K562 (cell line): ENCODE measurements around the gene NDUFAF8. TPM values are rescaled to one million over a fixed set of nuclear protein-coding genes. Genes with fewer than 3 reads are reported as not detected.
A peak's percentile ranks its signal among the peaks of the same experiment; 100 is the strongest.

ENCODE experiments used
- ATAC-seq: fragments of 200-7000 bp; cut with Tn5 transposase; 3 replicates; pipeline ENCODE4 v1.9.1; 2020; ENCODE audit warnings: moderate library complexity
- BruUV-seq: library from RNA; stranded (reverse); fragments of 400-500 nt; replicated peaks from 2 replicates; lab custom pipeline; 2021; lab: Mats Ljungman, UMichigan
- CTCF ChIA-PET: fragments of 300-600 bp; formaldehyde crosslinking; extraction: SDS; loops from one replicate; lab custom pipeline; 2021; ENCODE audit warnings: low intra/inter-chr PET ratio; lab: Yijun Ruan, JAX
- POLR2A ChIA-PET: fragments of 300-600, 350-650 bp; sonication (Branson Sonifier 250); formaldehyde crosslinking; extraction: SDS; loops from one replicate; lab custom pipeline; 2021; ENCODE audit warnings: antibody characterized with exemption, inconsistent platforms; lab: Yijun Ruan, JAX
- DNase-seq, 4 experiments: peaks; one replicate each; pipeline versions ENCODE4 v3.0.0 to v3.0.0-alpha.2; 2011 to 2018; ENCODE audit warnings: low spot score in 3 of 4, mixed read lengths in 3 of 4; ENCODE audit errors: extremely low read depth in 1 of 4
- FAIRE-seq: peaks from 2 replicates; lab custom pipeline; 2011; peaks lifted over from hg19 to GRCh38; lab: Jason Lieb, UNC
- H2AFZ ChIP-seq: 2 replicates; pipeline ENCODE4 v1.6.0; 2011; ENCODE audit warnings: low read depth, low read length, control low read depth, inconsistent platforms
- H3K27ac ChIP-seq: fragments of 200-600 bp; 3 replicates; pipeline ENCODE4 v1.8.0; 2011; ENCODE audit warnings: low read depth, mild to moderate bottlenecking, control low read depth, inconsistent platforms, low read length, moderate library complexity, mixed read lengths; ENCODE audit errors: extremely low read depth
- H3K27me3 ChIP-seq, 2 experiments: fragments of 300-600 bp in 1 of 2; 2 replicates in 1 of 2; 3 replicates in 1 of 2; pipeline versions ENCODE4 v1.6.0 to v1.8.0; 2011; ENCODE audit warnings: inconsistent platforms in 2 of 2, low read length in 2 of 2, mild to moderate bottlenecking in 1 of 2, mixed read lengths in 1 of 2, moderate library complexity in 1 of 2; ENCODE audit not compliant: control insufficient read depth in 2 of 2, insufficient read depth in 2 of 2
- H3K36me3 ChIP-seq: fragments of 300-600 bp; 3 replicates; pipeline ENCODE4 v1.8.0; 2011; ENCODE audit warnings: mild to moderate bottlenecking, low read length, inconsistent platforms; ENCODE audit not compliant: control insufficient read depth, insufficient read depth
- H3K4me1 ChIP-seq, 2 experiments: fragments of 200-600 bp in 1 of 2; replicated peaks in 1 of 2; 2 replicates in 1 of 2; 3 replicates in 1 of 2; pipeline versions ENCODE4 v1.5.1 to v1.8.0; 2011; ENCODE audit warnings: inconsistent platforms in 2 of 2, low read length in 2 of 2, mild to moderate bottlenecking in 1 of 2, mixed read lengths in 1 of 2, moderate library complexity in 1 of 2; ENCODE audit not compliant: control insufficient read depth in 2 of 2, insufficient read depth in 2 of 2
- H3K4me2 ChIP-seq: 2 replicates; pipeline ENCODE4 v1.6.1; 2011; ENCODE audit warnings: low read length, control low read depth, inconsistent platforms, mixed read lengths; ENCODE audit not compliant: insufficient read depth
- H3K4me3 ChIP-seq: fragments of 200-600 bp; sonication (generic), shearing (Covaris generic); 2 replicates; pipeline ENCODE4 v1.5.1; 2016; ENCODE audit warnings: control low read depth, inconsistent platforms
- H3K79me2 ChIP-seq: fragments of 200-600 bp; 3 replicates; pipeline ENCODE4 v1.8.0; 2011; ENCODE audit warnings: low read length, inconsistent platforms; ENCODE audit not compliant: control insufficient read depth, insufficient read depth
- H3K9ac ChIP-seq, 2 experiments: 2 replicates each; pipeline versions ENCODE4 v1.6.0 to v1.6.1; 2011; ENCODE audit warnings: low read depth in 2 of 2, low read length in 2 of 2, control low read depth in 1 of 2, inconsistent platforms in 1 of 2, mild to moderate bottlenecking in 1 of 2, mixed read lengths in 1 of 2; ENCODE audit not compliant: insufficient read depth in 1 of 2
- H3K9me1 ChIP-seq: one replicate; pipeline ENCODE4 v1.6.0; 2011; ENCODE audit warnings: inconsistent platforms, mild to moderate bottlenecking, low read length, moderate library complexity; ENCODE audit not compliant: control insufficient read depth, insufficient read depth
- H3K9me3 ChIP-seq: replicated peaks from 2 replicates; pipeline ENCODE4 v1.5.1; 2011; ENCODE audit warnings: low read depth, low read length, inconsistent platforms; ENCODE audit not compliant: control insufficient read depth, insufficient read depth
- H4K20me1 ChIP-seq: replicated peaks from 2 replicates; pipeline ENCODE4 v1.6.1; 2011; ENCODE audit warnings: low read length, inconsistent platforms, mixed read lengths; ENCODE audit not compliant: control insufficient read depth, insufficient read depth
- BCOR ChIP-seq: fragments of 450-650 bp; IDR thresholded peaks from 2 replicates; pipeline ENCODE4 v1.6.1; 2016
- CREM ChIP-seq: IDR thresholded peaks from 2 replicates; pipeline ENCODE4 v1.6.1; 2014; ENCODE audit warnings: antibody characterized with exemption, low read depth
- CTBP1 ChIP-seq: fragments of 450-650 bp; IDR thresholded peaks from 2 replicates; pipeline ENCODE4 v1.6.1; 2016; ENCODE audit warnings: borderline replicate concordance
- CTCFL ChIP-seq: IDR thresholded peaks from 2 replicates; pipeline ENCODE4 v1.6.1; 2011; ENCODE audit warnings: borderline replicate concordance, low read depth, mild to moderate bottlenecking, moderate library complexity, low read length; ENCODE audit not compliant: insufficient read depth, poor library complexity, severe bottlenecking
- EP400 ChIP-seq: fragments of 450-650 bp; IDR thresholded peaks from 2 replicates; pipeline ENCODE4 v1.6.1; 2017; ENCODE audit warnings: antibody characterized with exemption, mild to moderate bottlenecking, moderate library complexity
- FOXK1 ChIP-seq: sonication (generic); formaldehyde crosslinking; IDR thresholded peaks from 2 replicates; pipeline ENCODE4 v1.8.0; 2022; ENCODE audit warnings: missing genetic modification reagents, mild to moderate bottlenecking, borderline replicate concordance
- GTF2F1 ChIP-seq: IDR thresholded peaks from 2 replicates; pipeline ENCODE4 v1.6.1; 2011; ENCODE audit warnings: low read depth, low read length, improper control_type of control experiment
- ILF3 ChIP-seq: fragments of 450-650 bp; IDR thresholded peaks from 2 replicates; pipeline ENCODE4 v1.6.1; 2018; ENCODE audit warnings: antibody characterized with exemption, mild to moderate bottlenecking, moderate library complexity, borderline replicate concordance
- KDM1A ChIP-seq, 2 experiments: fragments of 450-650 bp; IDR thresholded peaks; 2 replicates each; pipeline ENCODE4 v1.6.1; 2016; ENCODE audit warnings: mild to moderate bottlenecking in 2 of 2
- MCM7 ChIP-seq, 2 experiments: fragments of 450-650 bp; IDR thresholded peaks; 2 replicates each; pipeline ENCODE4 v1.6.1; 2016 to 2018
- PHF21A ChIP-seq: fragments of 450-650 bp; IDR thresholded peaks from 2 replicates; pipeline ENCODE4 v1.6.1; 2017; ENCODE audit warnings: low read depth, borderline replicate concordance
- STAG1 ChIP-seq: sonication (generic); formaldehyde crosslinking; IDR thresholded peaks from 2 replicates; pipeline ENCODE4 v1.5.0; 2020; ENCODE audit warnings: missing genetic modification reagents, borderline replicate concordance
- TFAP4 ChIP-seq: sonication (generic); formaldehyde crosslinking; IDR thresholded peaks from 2 replicates; pipeline ENCODE4 v1.8.0; 2022; ENCODE audit warnings: missing genetic modification reagents, mild to moderate bottlenecking, moderate library complexity, borderline replicate concordance
- TRIM24 ChIP-seq, 2 experiments: fragments of 450-650 bp; IDR thresholded peaks; 2 replicates each; pipeline ENCODE4 v1.6.1; 2016
- ZC3H11A ChIP-seq: IDR thresholded peaks from 2 replicates; pipeline ENCODE4 v1.6.1; 2012; ENCODE audit warnings: low read depth, low read length, improper control_type of control experiment
- ZFP30 ChIP-seq: fragments of 250-450 bp; sonication (Bioruptor Pico); IDR thresholded peaks from 2 replicates; pipeline ENCODE4 v1.8.0; 2022; ENCODE audit warnings: moderate library complexity, mild to moderate bottlenecking, inconsistent platforms, borderline replicate concordance
- ZNF140 ChIP-seq: fragments of 250-450 bp; sonication (Bioruptor Pico); IDR thresholded peaks from 2 replicates; pipeline ENCODE4 v1.8.0; 2021; ENCODE audit warnings: moderate library complexity, mild to moderate bottlenecking, inconsistent platforms
- WGBS: fragments of 100-300 bp; shearing (Covaris generic); methylation state at CpG from one replicate; pipeline ENCODE4 v1.1.6; 2016; ENCODE audit warnings: low coverage, mixed read lengths; ENCODE audit not compliant: insufficient coverage; ENCODE audit errors: missing lambda C conversion rate; 5-methylcytosine and 5-hydroxymethylcytosine counted together
- in situ Hi-C: fragments of 300-500 bp; cut with MboI; formaldehyde crosslinking; loops from 4 replicates; pipeline ENCODE4 v1.15.0; 2018; ENCODE audit warnings: inconsistent platforms, mixed read lengths
- intact Hi-C: fragments of 100-400 bp; cut with micrococcal nuclease; formaldehyde crosslinking; loops from 2 replicates; pipeline ENCODE4 v1.14.2; 2022
- polyA plus RNA-seq, 8 experiments: library from polyadenylated mRNA; depleted of rRNA in 4 of 8; stranded (reverse) in 5 of 8; unstranded in 3 of 8; fragments of >200 nt; fragmentation: Nextera tagmentation in 2 of 8; fragmentation: Illumina TruSeq in 1 of 8; extraction: Ambion mirVana in 2 of 8; extraction: Trizol in 1 of 8; gene quantifications; 2 replicates each; pipeline versions ENCODE4 v1.2.1 to v1.2.3, GENCODE V29; 2011 to 2014; ENCODE audit warnings: inconsistent platforms in 1 of 8, missing spikeins in 1 of 8
- total RNA-seq, 7 experiments: library from RNA; depleted of rRNA in 6 of 7; stranded (reverse); fragments of >200 nt in 6 of 7; fragmentation: Illumina TruSeq in 2 of 7; extraction: Trizol in 2 of 7; gene quantifications; 2 replicates each; pipeline versions ENCODE4 v1.2.1 to v1.2.3, GENCODE V29; 2011 to 2021; ENCODE audit warnings: low replicate concordance in 1 of 7
- TF ChIP-seq, protein P1 (sequence below): fragments of 200-800 bp; sonication (Bioruptor generic); IDR thresholded peaks from 2 replicates; pipeline ENCODE4 v1.6.1; 2017; ENCODE audit warnings: missing genetic modification characterization, missing compliant biosample characterization

Gene NDUFAF8
- total and polyA plus RNA-seq, 9 of the 15 experiments (the other 6 are each of a cell fraction or from before 2014, with no cell fraction given): 13.5 to 144 (median 90.0) TPM

GRCh38 chr17:81230043-81230820 lies 8.9 kb upstream of the NDUFAF8 start:
- DNase-seq (peak; percentile 76 to 89 (median 80)), ATAC-seq (peak; percentile 89), FAIRE-seq (peak; percentile 86)
- Histone ChIP-seq H3K9me1 (peaks cover 4% of the 10 kb centered on the region), H3K9ac (peak overlapping the region in 1 of 2 experiments; percentile 23; a peak in 1 of 4 replicates), H3K27ac (no peak overlapping the region), H3K4me1 (peaks cover 18 to 56% of the 10 kb centered on the region in 2 experiments), H2AFZ (no peak overlapping the region), H3K4me3 (no peak overlapping the region), H3K9me3 (no peaks in the 10 kb centered on the region), H3K4me2 (no peak overlapping the region), H3K36me3 (peaks cover 29% of the 10 kb centered on the region; the same call in 2 of the 3 replicates), H3K27me3 (no peaks in the 10 kb centered on the region), H4K20me1 (peaks cover 22% of the 10 kb centered on the region), H3K79me2 (no peaks in the 10 kb centered on the region; the same call in 2 of the 3 replicates)
- in situ Hi-C loops (loop anchor here (25.0 kb wide), 1 partner anchor 93 kb away; no protein-coding TSS in a partner anchor), intact Hi-C loops (loop anchor here (10.0 kb wide), 1 partner anchor 215 kb away; no protein-coding TSS in a partner anchor)
- no TSS peak for BruUV-seq
- 62% methylated on average over 22 of the region's 26 CpGs for WGBS
- POLR2A ChIA-PET: interaction anchor here (0.6 to 1.3 kb wide), 4 partner anchors 8 to 242 kb away, joined by 3 to 5 read pairs (median 4); partner anchors contain the start of genes NDUFAF8 and TEPSIN
- CTCF ChIA-PET: interaction anchor here (0.6 to 1.6 kb wide), 3 partner anchors 87 to 128 kb away, joined by 3 to 8 read pairs (median 3); no protein-coding TSS in a partner anchor
- TF ChIP-seq ZFP30 (CRISPR knock-in tag) (no peak), BCOR (peak; percentile 81; the same call in 1 of the 2 replicates), TRIM24 (IDR thresholded peaks at IDR 0.05) (no peak), TFAP4 (CRISPR knock-in tag) (peak; percentile 53; the same call in 1 of the 2 replicates), KDM1A (IDR thresholded peaks at IDR 0.05) (peak; percentile 44 to 47; a peak in 3 of 4 replicates), STAG1 (peak; percentile 57; the same call in 1 of the 2 replicates), GTF2F1 (no peak), PHF21A (no peak), CREM (peak; percentile 58), MCM7 (IDR thresholded peaks at IDR 0.05) (no peak), ILF3 (no peak), CTCFL (peak; percentile 57), ZC3H11A (no peak), CTBP1 (0 out of 2 replicates have a peak, but pooled peaks have one; percentile 42), EP400 (no peak), FOXK1 (CRISPR knock-in tag) (no peak), ZNF140 (CRISPR knock-in tag) (no peak)
- TF ChIP-seq, protein P1, sequence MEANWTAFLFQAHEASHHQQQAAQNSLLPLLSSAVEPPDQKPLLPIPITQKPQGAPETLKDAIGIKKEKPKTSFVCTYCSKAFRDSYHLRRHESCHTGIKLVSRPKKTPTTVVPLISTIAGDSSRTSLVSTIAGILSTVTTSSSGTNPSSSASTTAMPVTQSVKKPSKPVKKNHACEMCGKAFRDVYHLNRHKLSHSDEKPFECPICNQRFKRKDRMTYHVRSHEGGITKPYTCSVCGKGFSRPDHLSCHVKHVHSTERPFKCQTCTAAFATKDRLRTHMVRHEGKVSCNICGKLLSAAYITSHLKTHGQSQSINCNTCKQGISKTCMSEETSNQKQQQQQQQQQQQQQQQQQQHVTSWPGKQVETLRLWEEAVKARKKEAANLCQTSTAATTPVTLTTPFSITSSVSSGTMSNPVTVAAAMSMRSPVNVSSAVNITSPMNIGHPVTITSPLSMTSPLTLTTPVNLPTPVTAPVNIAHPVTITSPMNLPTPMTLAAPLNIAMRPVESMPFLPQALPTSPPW (CRISPR knock-in tag): peak; percentile 32; the same call in 1 of the 2 replicates
